HL-60 (cell line): ENCODE measurements around the gene MDM4.
"Not testable (repeated sequence)": the region's sequence is repeated elsewhere in the genome, so short reads cannot be mapped to it uniquely, and the experiment has no call there.

Experiments used
- DNase-seq, 2 experiments: peaks; one replicate each; pipeline ENCODE4 v3.0.0-alpha.2; 2010 to 2020; ENCODE audit warnings: low read depth in 1 of 2, low spot score in 1 of 2
- H3K27ac ChIP-seq: fragments of 250-450 bp; sonication (Bioruptor Pico); replicated peaks from 2 replicates; pipeline ENCODE4 v1.5.1; 2020; ENCODE audit warnings: mild to moderate bottlenecking, moderate library complexity
- H3K27me3 ChIP-seq: fragments of 250-450 bp; sonication (Bioruptor Pico); 2 replicates; pipeline ENCODE4 v1.5.1; 2021; ENCODE audit warnings: mild to moderate bottlenecking, moderate library complexity; ENCODE audit not compliant: insufficient read depth, poor library complexity, severe bottlenecking
- H3K4me3 ChIP-seq: replicated peaks from 2 replicates; pipeline ENCODE4 v1.5.1; 2011; ENCODE audit warnings: mild to moderate bottlenecking, control low read depth, low read length; ENCODE audit not compliant: insufficient read depth
- GABPA ChIP-seq: IDR thresholded peaks from 2 replicates; pipeline ENCODE4 v1.6.1; 2012; ENCODE audit warnings: low read depth
- POLR2AphosphoS5 ChIP-seq: IDR thresholded peaks from 2 replicates; pipeline ENCODE4 v1.6.1; 2012; ENCODE audit warnings: low read depth
- SPI1 ChIP-seq: IDR thresholded peaks from 2 replicates; pipeline ENCODE4 v1.6.1; 2012; ENCODE audit warnings: low read depth, mild to moderate bottlenecking, borderline replicate concordance
- TF ChIP-seq, protein P1 (sequence below): IDR thresholded peaks from 2 replicates; pipeline ENCODE4 v1.6.1; 2012; ENCODE audit warnings: low read depth; ENCODE audit not compliant: insufficient replicate concordance
- TF ChIP-seq, protein P2 (sequence below): IDR thresholded peaks from one replicate; pipeline ENCODE4 v1.5.1; 2011; ENCODE audit warnings: low read length, control low read depth, inconsistent platforms; ENCODE audit not compliant: insufficient read depth

MDM4 gene

DNA sequence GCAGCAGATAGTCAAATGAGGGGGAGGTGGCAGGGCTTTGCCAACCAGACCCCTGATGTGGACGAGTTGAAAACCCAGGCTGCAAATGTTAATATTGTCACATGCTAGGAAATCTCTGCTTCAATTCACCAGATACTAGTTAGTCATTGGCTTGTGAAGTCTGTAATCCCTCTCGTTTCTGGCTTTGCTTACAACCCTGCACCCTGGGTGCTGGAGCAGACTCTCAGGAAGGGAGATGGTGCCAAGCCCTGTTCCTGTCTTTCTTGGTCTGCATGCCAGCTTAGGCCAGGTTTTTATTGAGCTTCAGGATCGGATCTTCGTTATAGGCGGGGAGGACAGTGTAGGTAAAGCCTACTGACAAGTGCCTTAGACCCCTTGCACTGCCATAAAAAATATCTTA is 53.3 kb downstream of the MDM4 start:
- no peak overlapping the region for H3K27ac ChIP-seq
- TF ChIP-seq, protein P1, sequence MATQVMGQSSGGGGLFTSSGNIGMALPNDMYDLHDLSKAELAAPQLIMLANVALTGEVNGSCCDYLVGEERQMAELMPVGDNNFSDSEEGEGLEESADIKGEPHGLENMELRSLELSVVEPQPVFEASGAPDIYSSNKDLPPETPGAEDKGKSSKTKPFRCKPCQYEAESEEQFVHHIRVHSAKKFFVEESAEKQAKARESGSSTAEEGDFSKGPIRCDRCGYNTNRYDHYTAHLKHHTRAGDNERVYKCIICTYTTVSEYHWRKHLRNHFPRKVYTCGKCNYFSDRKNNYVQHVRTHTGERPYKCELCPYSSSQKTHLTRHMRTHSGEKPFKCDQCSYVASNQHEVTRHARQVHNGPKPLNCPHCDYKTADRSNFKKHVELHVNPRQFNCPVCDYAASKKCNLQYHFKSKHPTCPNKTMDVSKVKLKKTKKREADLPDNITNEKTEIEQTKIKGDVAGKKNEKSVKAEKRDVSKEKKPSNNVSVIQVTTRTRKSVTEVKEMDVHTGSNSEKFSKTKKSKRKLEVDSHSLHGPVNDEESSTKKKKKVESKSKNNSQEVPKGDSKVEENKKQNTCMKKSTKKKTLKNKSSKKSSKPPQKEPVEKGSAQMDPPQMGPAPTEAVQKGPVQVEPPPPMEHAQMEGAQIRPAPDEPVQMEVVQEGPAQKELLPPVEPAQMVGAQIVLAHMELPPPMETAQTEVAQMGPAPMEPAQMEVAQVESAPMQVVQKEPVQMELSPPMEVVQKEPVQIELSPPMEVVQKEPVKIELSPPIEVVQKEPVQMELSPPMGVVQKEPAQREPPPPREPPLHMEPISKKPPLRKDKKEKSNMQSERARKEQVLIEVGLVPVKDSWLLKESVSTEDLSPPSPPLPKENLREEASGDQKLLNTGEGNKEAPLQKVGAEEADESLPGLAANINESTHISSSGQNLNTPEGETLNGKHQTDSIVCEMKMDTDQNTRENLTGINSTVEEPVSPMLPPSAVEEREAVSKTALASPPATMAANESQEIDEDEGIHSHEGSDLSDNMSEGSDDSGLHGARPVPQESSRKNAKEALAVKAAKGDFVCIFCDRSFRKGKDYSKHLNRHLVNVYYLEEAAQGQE = no peak
- TF ChIP-seq GABPA (no peak), POLR2AphosphoS5 (no peak), SPI1 (no peak)
- TF ChIP-seq, protein P2, sequence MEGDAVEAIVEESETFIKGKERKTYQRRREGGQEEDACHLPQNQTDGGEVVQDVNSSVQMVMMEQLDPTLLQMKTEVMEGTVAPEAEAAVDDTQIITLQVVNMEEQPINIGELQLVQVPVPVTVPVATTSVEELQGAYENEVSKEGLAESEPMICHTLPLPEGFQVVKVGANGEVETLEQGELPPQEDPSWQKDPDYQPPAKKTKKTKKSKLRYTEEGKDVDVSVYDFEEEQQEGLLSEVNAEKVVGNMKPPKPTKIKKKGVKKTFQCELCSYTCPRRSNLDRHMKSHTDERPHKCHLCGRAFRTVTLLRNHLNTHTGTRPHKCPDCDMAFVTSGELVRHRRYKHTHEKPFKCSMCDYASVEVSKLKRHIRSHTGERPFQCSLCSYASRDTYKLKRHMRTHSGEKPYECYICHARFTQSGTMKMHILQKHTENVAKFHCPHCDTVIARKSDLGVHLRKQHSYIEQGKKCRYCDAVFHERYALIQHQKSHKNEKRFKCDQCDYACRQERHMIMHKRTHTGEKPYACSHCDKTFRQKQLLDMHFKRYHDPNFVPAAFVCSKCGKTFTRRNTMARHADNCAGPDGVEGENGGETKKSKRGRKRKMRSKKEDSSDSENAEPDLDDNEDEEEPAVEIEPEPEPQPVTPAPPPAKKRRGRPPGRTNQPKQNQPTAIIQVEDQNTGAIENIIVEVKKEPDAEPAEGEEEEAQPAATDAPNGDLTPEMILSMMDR = no peak

DNA sequence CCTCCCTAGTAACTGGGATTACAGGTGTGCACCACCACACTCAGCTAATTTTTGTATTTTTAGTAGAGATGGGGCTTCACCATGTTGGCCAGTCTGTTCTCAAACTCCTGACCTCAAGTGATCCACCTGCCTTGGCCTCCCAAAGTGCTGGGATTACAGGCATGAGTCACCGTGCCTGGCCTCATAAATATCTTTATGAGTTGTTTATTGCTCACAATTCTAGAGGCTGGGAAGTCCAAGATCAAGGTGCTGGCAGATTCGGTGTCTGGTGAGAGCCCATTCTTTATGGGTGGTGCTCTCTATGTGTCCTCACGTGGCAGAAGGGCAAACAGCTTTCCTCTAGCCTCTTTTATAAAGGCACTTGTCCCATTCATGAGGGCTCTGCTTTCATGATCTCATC is 53.8 kb downstream of the MDM4 start:
- H3K27ac ChIP-seq, H3K4me3 ChIP-seq, DNase-seq, H3K27me3 ChIP-seq: not testable (repeated sequence)

More for the DNA sequence above, 53.3 kb downstream of the MDM4 start:
- no peak overlapping the region for H3K4me3 ChIP-seq
- no peaks in the 10 kb centered on the region for H3K27me3 ChIP-seq
- no peak for DNase-seq

DNA sequence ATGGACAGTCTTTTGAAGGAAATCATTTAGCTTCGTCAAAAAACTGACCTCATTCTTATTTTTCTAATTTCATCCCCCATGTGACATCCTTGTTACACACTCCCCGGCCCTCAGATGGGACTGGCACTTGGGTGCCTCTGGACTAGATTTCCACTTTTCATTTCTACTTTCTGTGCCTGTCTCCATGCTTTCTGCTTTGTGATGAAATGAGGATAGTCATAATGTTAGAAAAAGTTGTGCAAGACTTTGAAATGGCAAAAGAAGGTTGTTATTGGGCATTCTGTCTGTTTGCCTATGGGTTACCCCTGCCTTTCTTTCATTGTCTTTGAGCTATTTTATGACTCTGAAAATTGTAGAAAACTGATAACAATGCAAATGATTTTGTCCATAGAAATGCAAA is 54.9 kb downstream of the MDM4 start:
- Histone ChIP-seq H3K4me3 (no peak overlapping the region), H3K27ac (no peak overlapping the region), H3K27me3 (no peaks in the 10 kb centered on the region)
- DNase-seq = no peak
- TF ChIP-seq, protein P1 = no peak

DNA sequence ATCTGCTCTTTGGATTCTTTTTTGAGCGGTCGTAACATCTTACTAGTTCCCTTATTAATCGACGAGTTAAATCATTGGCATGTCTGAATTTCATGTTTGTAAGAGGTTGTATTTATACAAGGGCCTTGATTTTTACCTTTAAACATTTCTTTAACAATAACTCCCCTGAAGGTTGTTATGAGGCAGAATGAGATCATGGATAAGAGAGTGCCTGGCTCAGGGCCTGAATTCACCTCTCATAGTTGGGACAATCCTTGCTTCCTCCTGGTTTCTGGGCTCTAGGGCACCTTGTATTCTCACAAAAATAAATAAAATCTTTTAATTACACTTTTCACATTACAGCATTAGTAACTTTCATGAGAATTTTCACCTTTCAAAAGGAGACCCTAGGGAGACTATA is 55.4 kb downstream of the MDM4 start:
- Histone ChIP-seq H3K27ac (no peak overlapping the region), H3K27me3 (no peaks in the 10 kb centered on the region), H3K4me3 (no peak overlapping the region)
- DNase-seq = no peak
- TF ChIP-seq, protein P2 = no peak
- TF ChIP-seq GABPA (no peak), POLR2AphosphoS5 (no peak)

DNA sequence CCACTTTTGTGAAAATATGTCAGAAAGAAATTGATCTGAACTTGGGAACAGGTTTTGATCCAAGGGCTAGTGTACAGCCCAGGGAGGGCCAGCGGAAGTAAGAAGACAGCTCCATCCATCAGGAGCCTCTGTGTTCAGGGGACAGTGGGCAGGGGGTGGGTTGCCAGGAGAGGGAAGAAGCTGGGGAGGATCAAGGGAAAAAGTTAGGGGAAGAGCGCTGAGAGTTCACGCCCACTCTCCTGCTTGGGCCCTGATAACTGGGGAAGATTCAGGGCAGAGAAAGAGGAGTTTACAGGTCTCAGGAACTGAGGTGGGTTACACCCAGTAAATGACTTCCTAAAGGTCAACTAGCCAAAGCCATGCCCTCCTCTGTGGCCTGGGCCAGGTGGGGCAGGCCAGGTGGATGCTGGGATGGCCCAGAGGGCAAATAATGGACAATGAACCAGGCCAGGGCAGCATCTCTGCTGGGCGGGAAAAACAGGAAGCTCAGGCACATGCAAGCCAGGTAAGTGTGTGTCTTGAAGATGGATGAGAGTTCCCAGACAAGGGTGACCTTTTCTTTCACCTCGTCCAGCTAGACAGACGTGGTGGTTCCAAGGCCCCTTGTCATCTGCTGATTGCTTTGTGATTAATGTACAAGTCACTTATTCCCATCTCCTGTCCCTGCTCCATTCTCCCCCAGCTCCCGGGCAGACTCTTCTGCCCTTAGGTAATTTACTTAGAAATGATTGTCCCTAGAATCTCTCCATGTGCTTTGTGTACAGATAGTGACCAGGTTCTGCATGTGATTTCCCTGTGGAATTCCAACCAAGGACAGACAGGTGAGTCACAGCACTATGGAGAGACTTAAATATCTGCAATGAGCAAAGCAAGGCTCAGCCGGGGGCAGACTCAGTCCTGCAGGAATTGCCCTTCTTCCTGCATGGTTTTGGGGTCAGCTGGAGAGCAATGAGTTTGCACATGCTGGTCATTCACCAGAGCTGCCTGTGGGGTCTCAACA is 57.0 kb downstream of the MDM4 start:
- H3K4me3 ChIP-seq = no peak overlapping the region
- DNase-seq = no peak
- TF ChIP-seq, protein P1 = no peak
- TF ChIP-seq, protein P2 = no peak
- TF ChIP-seq SPI1 = no peak
- no peak for TF ChIP-seq POLR2AphosphoS5
- no peak for TF ChIP-seq GABPA
- H3K27me3 ChIP-seq = no peaks in the 10 kb centered on the region
- H3K27ac ChIP-seq = no peak overlapping the region
